NT2/D1 (cell line): Measurements from ENCODE around the gene ASIC2.

Source experiments
- DNase-seq: peaks from one replicate; pipeline ENCODE4 v3.0.0-alpha.2; 2011; ENCODE audit warnings: low read depth, low spot score
- H3K27me3 ChIP-seq: 2 replicates; pipeline ENCODE4 v1.6.0; 2011; ENCODE audit warnings: mild to moderate bottlenecking; ENCODE audit not compliant: insufficient read length, insufficient read depth
- H3K36me3 ChIP-seq: 2 replicates; pipeline ENCODE4 v1.6.1; 2011; ENCODE audit warnings: mild to moderate bottlenecking, low read length, mixed read lengths; ENCODE audit not compliant: insufficient read depth, insufficient read length
- H3K4me1 ChIP-seq: 2 replicates; pipeline ENCODE4 v1.5.1; 2011; ENCODE audit not compliant: insufficient read depth, insufficient read length
- H3K4me3 ChIP-seq: 2 replicates; pipeline ENCODE4 v1.5.1; 2011; ENCODE audit warnings: low read depth; ENCODE audit not compliant: insufficient read length
- H3K9ac ChIP-seq: 2 replicates; pipeline ENCODE4 v1.6.0; 2011; ENCODE audit warnings: low read depth; ENCODE audit not compliant: insufficient read length
- H3K9me3 ChIP-seq: 2 replicates; pipeline ENCODE4 v1.5.1; 2011; ENCODE audit warnings: mild to moderate bottlenecking, low read length; ENCODE audit not compliant: insufficient read depth
- SUZ12 ChIP-seq: IDR thresholded peaks from 2 replicates; pipeline ENCODE4 v1.6.1; 2011; ENCODE audit not compliant: insufficient read length, insufficient read depth; ENCODE audit errors: extremely low read depth
- YY1 ChIP-seq: IDR thresholded peaks from 2 replicates; pipeline ENCODE4 v1.6.1; 2011; ENCODE audit not compliant: insufficient read length, insufficient read depth
- ZNF274 ChIP-seq: IDR thresholded peaks from 2 replicates; pipeline ENCODE4 v1.6.1; 2011; ENCODE audit warnings: mild to moderate bottlenecking, low read depth, low read length

Gene ASIC2

GRCh38 chr17:33145941-33146340 is 147.2 kb downstream of the ASIC2 start:
- no peaks in the 10 kb centered on the region for H3K9me3 ChIP-seq
- no peak for TF ChIP-seq ZNF274
- no peak for TF ChIP-seq YY1
- TF ChIP-seq SUZ12 = no peak
- no peaks in the 10 kb centered on the region for H3K36me3 ChIP-seq
- DNase-seq = no peak
- H3K4me3 ChIP-seq = no peak overlapping the region
- H3K4me1 ChIP-seq = peaks cover 2% of the 10 kb centered on the region
- no peaks in the 10 kb centered on the region for H3K27me3 ChIP-seq
- H3K9ac ChIP-seq = no peak overlapping the region

- H3K27me3 ChIP-seq = no peaks in the 10 kb centered on the region
- peaks cover 2% of the 10 kb centered on the region for H3K4me1 ChIP-seq
- H3K9me3 ChIP-seq = no peaks in the 10 kb centered on the region
- H3K4me3 ChIP-seq = no peak overlapping the region
- H3K9ac ChIP-seq = no peak overlapping the region
- no peak for DNase-seq
- TF ChIP-seq YY1 = no peak
- no peak for TF ChIP-seq SUZ12
- TF ChIP-seq ZNF274 = no peak
- H3K36me3 ChIP-seq = no peaks in the 10 kb centered on the region
These were observed 148.3 kb downstream of the ASIC2 start for GRCh38 chr17:33144837-33145236.

GRCh38 chr17:33142705-33143299 is 150.3 kb downstream of the ASIC2 start:
- no peaks in the 10 kb centered on the region for H3K36me3 ChIP-seq
- no peak overlapping the region for H3K4me3 ChIP-seq
- H3K27me3 ChIP-seq = no peaks in the 10 kb centered on the region
- peaks cover 4% of the 10 kb centered on the region for H3K4me1 ChIP-seq
- no peak overlapping the region for H3K9ac ChIP-seq
- TF ChIP-seq ZNF274 (no peak), YY1 (no peak), SUZ12 (no peak)
- no peaks in the 10 kb centered on the region for H3K9me3 ChIP-seq
- DNase-seq = no peak

DNA sequence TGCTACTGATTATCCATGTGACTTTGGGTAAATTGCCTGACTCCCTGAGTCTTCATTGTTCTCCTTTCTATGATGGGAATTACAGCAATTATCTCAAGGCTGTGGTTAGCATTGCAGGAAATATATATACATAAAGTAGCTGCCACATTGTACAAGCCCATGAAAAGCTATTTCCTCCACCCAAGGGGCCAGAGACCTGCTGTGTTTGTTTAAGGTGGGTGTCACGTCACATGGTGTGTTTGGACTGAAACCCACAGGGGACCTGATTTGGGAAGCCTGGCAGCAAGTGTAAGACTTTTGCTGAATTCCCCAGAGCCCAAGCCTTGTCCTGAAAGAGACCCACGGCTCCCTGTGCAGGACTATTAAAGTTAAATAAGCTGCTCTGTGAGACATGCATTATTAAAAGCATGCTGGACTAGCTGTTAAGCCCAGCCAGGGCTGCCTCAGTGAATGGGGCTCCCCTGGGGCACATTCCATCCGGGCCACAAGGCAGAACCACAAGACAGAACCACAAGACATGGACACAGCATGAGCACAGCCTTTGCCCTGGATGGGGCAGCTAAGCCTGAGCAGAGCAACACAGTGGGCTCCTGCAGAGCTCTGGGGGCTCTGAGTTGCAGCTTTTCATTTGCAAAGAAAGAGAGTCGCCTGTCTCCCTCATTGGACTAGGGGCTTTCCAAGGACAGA is 152.5 kb downstream of the ASIC2 start:
- no peak for TF ChIP-seq YY1
- TF ChIP-seq SUZ12 = no peak
- no peak for TF ChIP-seq ZNF274
- Histone ChIP-seq H3K4me3 (no peak overlapping the region), H3K9ac (no peak overlapping the region), H3K9me3 (no peaks in the 10 kb centered on the region), H3K36me3 (no peaks in the 10 kb centered on the region), H3K4me1 (peaks cover 2% of the 10 kb centered on the region), H3K27me3 (no peaks in the 10 kb centered on the region)
- no peak for DNase-seq

- Histone ChIP-seq H3K4me3 (no peak overlapping the region), H3K4me1 (peaks cover 2% of the 10 kb centered on the region), H3K36me3 (no peaks in the 10 kb centered on the region), H3K9ac (no peak overlapping the region), H3K27me3 (no peaks in the 10 kb centered on the region), H3K9me3 (no peaks in the 10 kb centered on the region)
- TF ChIP-seq YY1 (no peak), ZNF274 (no peak), SUZ12 (no peak)
- DNase-seq = no peak
These were observed 154.5 kb downstream of the ASIC2 start for GRCh38 chr17:33138627-33139026.

DNA sequence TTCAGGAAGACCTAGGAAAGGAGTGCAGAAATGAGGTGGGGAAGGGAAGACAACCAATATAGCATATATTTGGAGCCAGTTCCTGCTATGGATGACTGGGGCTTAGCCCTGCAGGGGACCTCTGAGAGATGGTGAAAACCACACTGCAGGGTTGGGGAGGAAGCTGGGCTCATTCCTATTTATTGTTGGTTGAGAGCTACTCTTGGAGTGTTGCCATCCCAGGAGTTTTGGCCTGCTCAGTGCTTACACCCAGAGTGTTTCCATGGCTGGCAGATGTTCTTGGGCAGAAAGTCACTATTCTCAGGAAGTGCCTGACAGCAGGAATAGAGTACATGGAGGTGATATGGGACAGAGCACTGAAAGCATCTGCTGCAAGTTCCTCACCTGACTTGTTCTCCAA is 155.7 kb downstream of the ASIC2 start:
- TF ChIP-seq YY1 = no peak
- no peak for TF ChIP-seq ZNF274
- no peak for TF ChIP-seq SUZ12
- no peaks in the 10 kb centered on the region for H3K9me3 ChIP-seq
- peaks cover 2% of the 10 kb centered on the region for H3K4me1 ChIP-seq
- H3K9ac ChIP-seq = no peak overlapping the region
- H3K27me3 ChIP-seq = no peaks in the 10 kb centered on the region
- no peaks in the 10 kb centered on the region for H3K36me3 ChIP-seq
- no peak for DNase-seq
- no peak overlapping the region for H3K4me3 ChIP-seq

GRCh38 chr17:33135691-33136090 is 157.4 kb downstream of the ASIC2 start:
- H3K9ac ChIP-seq = no peak overlapping the region
- H3K4me1 ChIP-seq = peaks cover 2% of the 10 kb centered on the region
- no peak for TF ChIP-seq SUZ12
- no peaks in the 10 kb centered on the region for H3K27me3 ChIP-seq
- H3K36me3 ChIP-seq = no peaks in the 10 kb centered on the region
- no peaks in the 10 kb centered on the region for H3K9me3 ChIP-seq
- H3K4me3 ChIP-seq = no peak overlapping the region
- DNase-seq = no peak
